SU-DHL-6 (cell line): Measurements from ENCODE around the gene FRMPD4.

Experiments used
- H2AFZ ChIP-seq: fragments of 200-600 bp; sonication (generic); 2 replicates; pipeline ENCODE4 v1.6.1; 2014; ENCODE audit warnings: low read depth, mild to moderate bottlenecking, moderate library complexity, mixed read lengths, antibody characterized with exemption, low read length; ENCODE audit not compliant: severe bottlenecking
- H3F3A ChIP-seq: fragments of 200-600 bp; shearing (Covaris generic); 2 replicates; pipeline ENCODE4 v1.6.0; 2016; ENCODE audit warnings: antibody characterized with exemption, mild to moderate bottlenecking; ENCODE audit not compliant: insufficient read depth
- H3K27ac ChIP-seq: fragments of 200-600 bp; sonication (generic); 2 replicates; pipeline ENCODE4 v1.5.1; 2016; ENCODE audit warnings: low read depth, mild to moderate bottlenecking, low read length, moderate library complexity, mixed read lengths
- H3K27me3 ChIP-seq: fragments of 200-600 bp; sonication (generic), shearing (Covaris generic); 2 replicates; pipeline ENCODE4 v1.6.0; 2014; ENCODE audit warnings: mild to moderate bottlenecking, low read length
- H3K36me3 ChIP-seq: fragments of 200-600 bp; sonication (generic); 2 replicates; pipeline ENCODE4 v1.6.1; 2014; ENCODE audit warnings: mild to moderate bottlenecking, low read length, mixed read lengths
- H3K4me2 ChIP-seq: fragments of 300-600, 200-600 bp; shearing (Covaris generic), sonication (generic); 2 replicates; pipeline ENCODE4 v1.6.0; 2014; ENCODE audit warnings: low read length, low read depth, mild to moderate bottlenecking; ENCODE audit not compliant: poor library complexity, severe bottlenecking
- H3K4me3 ChIP-seq: fragments of 200-600 bp; sonication (generic); 2 replicates; pipeline ENCODE4 v1.5.1; 2014; ENCODE audit warnings: antibody characterized with exemption, low read length, mild to moderate bottlenecking, mixed read lengths; ENCODE audit not compliant: insufficient read depth, poor library complexity, severe bottlenecking
- H3K79me2 ChIP-seq: fragments of 200-600 bp; sonication (generic); 2 replicates; pipeline ENCODE4 v1.6.1; 2014; ENCODE audit warnings: mild to moderate bottlenecking, low read length, moderate library complexity; ENCODE audit not compliant: insufficient read depth
- H3K9ac ChIP-seq: fragments of 200-600 bp; sonication (generic); 2 replicates; pipeline ENCODE4 v1.7.0; 2014; ENCODE audit warnings: mild to moderate bottlenecking, low read length
- H3K9me2 ChIP-seq: fragments of 200-600 bp; sonication (generic); replicated peaks from 2 replicates; pipeline ENCODE4 v1.6.1; 2014; ENCODE audit warnings: low read length; ENCODE audit not compliant: insufficient read depth
- H3K9me3 ChIP-seq: fragments of 200-600 bp; sonication (generic); 2 replicates; pipeline ENCODE4 v1.6.1; 2014; ENCODE audit warnings: low read length, mixed read lengths; ENCODE audit not compliant: insufficient read depth
- H4K20me1 ChIP-seq: fragments of 200-600 bp; sonication (generic); 2 replicates; pipeline ENCODE4 v1.6.1; 2014; ENCODE audit warnings: low read depth, mild to moderate bottlenecking, antibody characterized with exemption, low read length, moderate library complexity, mixed read lengths
- EZH2phosphoT487 ChIP-seq: fragments of 200-600 bp; sonication (generic), shearing (Covaris generic); conservative IDR thresholded peaks from 2 replicates; pipeline ENCODE4 v1.6.1; 2018; ENCODE audit warnings: mild to moderate bottlenecking, antibody characterized with exemption, low read length, moderate library complexity, mixed read lengths
- TF ChIP-seq, protein P1 (sequence below): fragments of 200-600 bp; sonication (generic); IDR thresholded peaks from one replicate; pipeline ENCODE4 v1.5.1; 2017; ENCODE audit warnings: antibody characterized with exemption, mild to moderate bottlenecking, low read length, moderate library complexity; ENCODE audit not compliant: insufficient read depth, poor library complexity, severe bottlenecking

Gene FRMPD4

DNA sequence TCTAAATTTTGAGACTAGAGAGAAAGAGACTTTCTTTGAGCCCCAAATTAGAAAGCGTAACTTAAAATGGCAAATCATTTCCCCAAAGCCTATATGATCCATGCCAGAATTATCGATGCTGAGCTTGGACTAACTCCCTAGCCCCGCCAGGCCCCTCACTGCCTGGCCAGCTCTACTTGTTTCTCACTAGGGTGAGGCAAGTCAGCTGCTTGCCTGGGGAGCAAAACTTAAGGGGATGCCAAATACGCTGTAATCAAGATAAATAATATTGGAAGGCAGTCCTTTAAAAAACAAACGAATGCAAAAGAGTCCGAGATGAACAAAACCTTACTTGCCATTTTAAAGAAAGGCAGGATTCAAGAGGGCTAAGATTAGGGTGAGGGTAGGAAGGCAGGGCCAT is 236.0 kb downstream of the FRMPD4 start:
- Histone ChIP-seq H3K79me2 (no peaks in the 10 kb centered on the region), H3K27me3 (no peaks in the 10 kb centered on the region), H3F3A (no peaks in the 10 kb centered on the region), H3K9me2 (no peaks in the 10 kb centered on the region), H4K20me1 (no peaks in the 10 kb centered on the region), H3K4me3 (no peak overlapping the region), H2AFZ (no peak overlapping the region), H3K36me3 (no peaks in the 10 kb centered on the region), H3K9me3 (no peaks in the 10 kb centered on the region), H3K27ac (no peak overlapping the region), H3K4me2 (no peak overlapping the region), H3K9ac (no peak overlapping the region)
- no peak for TF ChIP-seq EZH2phosphoT487
- TF ChIP-seq, protein P1, sequence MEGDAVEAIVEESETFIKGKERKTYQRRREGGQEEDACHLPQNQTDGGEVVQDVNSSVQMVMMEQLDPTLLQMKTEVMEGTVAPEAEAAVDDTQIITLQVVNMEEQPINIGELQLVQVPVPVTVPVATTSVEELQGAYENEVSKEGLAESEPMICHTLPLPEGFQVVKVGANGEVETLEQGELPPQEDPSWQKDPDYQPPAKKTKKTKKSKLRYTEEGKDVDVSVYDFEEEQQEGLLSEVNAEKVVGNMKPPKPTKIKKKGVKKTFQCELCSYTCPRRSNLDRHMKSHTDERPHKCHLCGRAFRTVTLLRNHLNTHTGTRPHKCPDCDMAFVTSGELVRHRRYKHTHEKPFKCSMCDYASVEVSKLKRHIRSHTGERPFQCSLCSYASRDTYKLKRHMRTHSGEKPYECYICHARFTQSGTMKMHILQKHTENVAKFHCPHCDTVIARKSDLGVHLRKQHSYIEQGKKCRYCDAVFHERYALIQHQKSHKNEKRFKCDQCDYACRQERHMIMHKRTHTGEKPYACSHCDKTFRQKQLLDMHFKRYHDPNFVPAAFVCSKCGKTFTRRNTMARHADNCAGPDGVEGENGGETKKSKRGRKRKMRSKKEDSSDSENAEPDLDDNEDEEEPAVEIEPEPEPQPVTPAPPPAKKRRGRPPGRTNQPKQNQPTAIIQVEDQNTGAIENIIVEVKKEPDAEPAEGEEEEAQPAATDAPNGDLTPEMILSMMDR, result no peak

DNA sequence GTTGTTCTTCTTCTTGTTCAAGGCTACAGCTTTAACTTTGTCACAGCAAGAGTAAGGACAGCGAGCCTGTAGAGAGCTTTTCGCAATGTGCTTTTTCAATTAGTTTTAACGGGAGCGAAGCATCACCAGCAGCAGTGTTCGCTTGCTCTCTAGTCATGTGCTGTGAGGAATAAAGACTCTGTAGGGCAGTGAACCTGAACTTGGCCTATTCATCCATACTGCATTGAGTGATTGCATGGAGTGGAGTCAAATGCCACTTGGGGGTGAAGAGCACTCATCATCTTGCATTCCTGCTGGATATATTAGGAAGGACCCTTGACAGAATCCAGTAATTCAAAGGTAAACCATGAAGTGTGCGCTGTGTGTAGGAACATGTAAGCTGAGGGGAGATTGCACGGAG is 240.0 kb downstream of the FRMPD4 start:
- no peaks in the 10 kb centered on the region for H3K27me3 ChIP-seq
- no peak overlapping the region for H3K9ac ChIP-seq
- H3K9me2 ChIP-seq, result no peaks in the 10 kb centered on the region
- no peaks in the 10 kb centered on the region for H4K20me1 ChIP-seq
- H3F3A ChIP-seq, result no peaks in the 10 kb centered on the region
- no peaks in the 10 kb centered on the region for H3K9me3 ChIP-seq
- H3K36me3 ChIP-seq, result no peaks in the 10 kb centered on the region
- no peak overlapping the region for H2AFZ ChIP-seq
- H3K4me2 ChIP-seq, result no peak overlapping the region
- H3K27ac ChIP-seq, result no peak overlapping the region
- no peaks in the 10 kb centered on the region for H3K79me2 ChIP-seq
- TF ChIP-seq, protein P1, result no peak
- TF ChIP-seq EZH2phosphoT487, result no peak
- H3K4me3 ChIP-seq, result no peak overlapping the region

GRCh38 chrX:12378706-12379105 is 240.4 kb downstream of the FRMPD4 start:
- Histone ChIP-seq H3K79me2 (no peaks in the 10 kb centered on the region), H3K27ac (no peak overlapping the region), H3K9me3 (no peaks in the 10 kb centered on the region), H3K27me3 (no peaks in the 10 kb centered on the region), H3K36me3 (no peaks in the 10 kb centered on the region), H3K9ac (no peak overlapping the region), H3K9me2 (no peaks in the 10 kb centered on the region), H2AFZ (no peak overlapping the region), H3K4me3 (no peak overlapping the region), H4K20me1 (no peaks in the 10 kb centered on the region), H3F3A (no peaks in the 10 kb centered on the region), H3K4me2 (no peak overlapping the region)
- TF ChIP-seq, protein P1, result no peak
- TF ChIP-seq EZH2phosphoT487, result no peak
